NCI-H2196 treated with DMSO at 0.1 percent for 48 hours (cell line): Measurements from ENCODE around the gene RYR3.

Experiments
- DNase-seq: peaks from one replicate; lab custom pipeline; 2025; ENCODE audit not compliant: unreplicated experiment; lab: John Stamatoyannopoulos, UW

The RYR3 gene

GRCh38 chr15:33380406-33380805, 69.6 kb downstream of the RYR3 start:
- no peak for DNase-seq

- no peak for DNase-seq
Observed at GRCh38 chr15:33382491-33382890, 71.7 kb downstream of the RYR3 start.

GRCh38 chr15:33384307-33384706, 73.5 kb downstream of the RYR3 start:
- DNase-seq: no peak

- DNase-seq: no peak
Observed at GRCh38 chr15:33392453-33392852, 81.7 kb downstream of the RYR3 start.

GRCh38 chr15:33393546-33393945, 82.8 kb downstream of the RYR3 start:
- DNase-seq: no peak

GRCh38 chr15:33395321-33395720, 84.6 kb downstream of the RYR3 start:
- no peak for DNase-seq

GRCh38 chr15:33395846-33396245, 85.1 kb downstream of the RYR3 start:
- no peak for DNase-seq

GRCh38 chr15:33396475-33396874, 85.7 kb downstream of the RYR3 start:
- DNase-seq: no peak

- no peak for DNase-seq
Observed at GRCh38 chr15:33398555-33398954, 87.8 kb downstream of the RYR3 start.

GRCh38 chr15:33400941-33401340, 90.2 kb downstream of the RYR3 start:
- no peak for DNase-seq

- no peak for DNase-seq
Observed at GRCh38 chr15:33402600-33402999, 91.8 kb downstream of the RYR3 start.

GRCh38 chr15:33405096-33405495, 94.3 kb downstream of the RYR3 start:
- DNase-seq: no peak

GRCh38 chr15:33411596-33412540, 101.1 kb downstream of the RYR3 start:
- DNase-seq: no peak

GRCh38 chr15:33419701-33420100, 108.9 kb downstream of the RYR3 start:
- no peak for DNase-seq

GRCh38 chr15:33424025-33424424, 113.3 kb downstream of the RYR3 start:
- DNase-seq: no peak

GRCh38 chr15:33425142-33425541, 114.4 kb downstream of the RYR3 start:
- no peak for DNase-seq

- no peak for DNase-seq
Observed at GRCh38 chr15:33430577-33430976, 119.8 kb downstream of the RYR3 start.

GRCh38 chr15:33433821-33434220, 123.1 kb downstream of the RYR3 start:
- DNase-seq: no peak

- no peak for DNase-seq
Observed at GRCh38 chr15:33438396-33438795, 127.6 kb downstream of the RYR3 start.

- no peak for DNase-seq
Observed at GRCh38 chr15:33440900-33441299, 130.1 kb downstream of the RYR3 start.

GRCh38 chr15:33442449-33442848, 131.7 kb downstream of the RYR3 start:
- DNase-seq: no peak

GRCh38 chr15:33443708-33444107, 132.9 kb downstream of the RYR3 start:
- no peak for DNase-seq

- no peak for DNase-seq
Observed at GRCh38 chr15:33445984-33446383, 135.2 kb downstream of the RYR3 start.
